Measurements from ENCODE around the gene PPP2R2C.

- TF ChIP-seq TAF1 (IDR thresholded peaks at IDR 0.05; ENCODE audit: borderline replicate concordance, low read depth, low read length) (no peak), RFX5 (IDR thresholded peaks at IDR 0.05; ENCODE audit: low read length) (no peak), CTCF (IDR thresholded peaks at IDR 0.05) (no peak), EP300 (IDR thresholded peaks at IDR 0.05; ENCODE audit: borderline replicate concordance in 1 of 2, low read depth in 1 of 2, low read length in 1 of 2) (no peak), REST (IDR thresholded peaks at IDR 0.05; ENCODE audit: low read depth, low read length) (no peak)
Observed at GRCh38 chr4:6288342-6288741, 184.1 kb downstream of the PPP2R2C start.

All from SK-N-SH (cell line).